ENCODE measurements around the gene HIGD1C.
"Not testable (repeated sequence)": the region's sequence is repeated elsewhere in the genome, so short reads cannot be mapped to it uniquely, and the experiment has no call there.

The HIGD1C gene

DNA sequence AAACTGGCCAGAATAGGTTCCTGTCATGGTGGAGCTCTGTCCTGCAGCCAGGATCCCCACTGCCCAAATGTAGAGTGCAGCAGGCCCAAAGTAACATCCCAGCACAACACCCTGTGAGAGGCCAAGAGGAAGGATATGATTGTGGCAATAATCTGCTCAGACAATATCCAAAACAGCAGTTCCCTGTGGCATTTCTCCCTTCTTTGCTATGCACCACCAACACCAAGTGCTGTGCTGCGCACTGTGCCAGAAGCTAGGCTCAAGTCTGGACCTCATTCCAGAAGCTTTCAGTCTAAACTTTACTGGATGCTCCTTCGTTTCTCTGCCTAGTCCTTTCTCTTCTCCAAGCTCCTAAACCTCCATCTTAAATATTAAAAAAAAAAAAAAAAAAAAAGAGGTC is 40.5 kb downstream of the HIGD1C start:
- H3K36me3 Mint-ChIP-seq (ENCODE audit: insufficient read depth), result peaks cover 57% of the 10 kb centered on the region
- ATAC-seq (replicated peaks; ENCODE audit: extremely low read depth, poor library complexity, severe bottlenecking) (no peak), DNase-seq (ENCODE audit: low spot score in 2 of 2) (no peak)
- no peaks in the 10 kb centered on the region for H3K4me1 Mint-ChIP-seq
- H3K27ac Mint-ChIP-seq (ENCODE audit: low read depth), result no peak overlapping the region
- no peaks in the 10 kb centered on the region for H3K27me3 Mint-ChIP-seq
- H3K9me3 Mint-ChIP-seq, result no peaks in the 10 kb centered on the region
- no peak overlapping the region for H3K4me3 Mint-ChIP-seq

GRCh38 chr12:50999093-50999492 is 46.7 kb downstream of the HIGD1C start:
- peaks cover 46% of the 10 kb centered on the region for H3K36me3 Mint-ChIP-seq (ENCODE audit: insufficient read depth)
- no peak overlapping the region for H3K4me3 Mint-ChIP-seq
- no peak overlapping the region for H3K27ac Mint-ChIP-seq (ENCODE audit: low read depth)

DNA sequence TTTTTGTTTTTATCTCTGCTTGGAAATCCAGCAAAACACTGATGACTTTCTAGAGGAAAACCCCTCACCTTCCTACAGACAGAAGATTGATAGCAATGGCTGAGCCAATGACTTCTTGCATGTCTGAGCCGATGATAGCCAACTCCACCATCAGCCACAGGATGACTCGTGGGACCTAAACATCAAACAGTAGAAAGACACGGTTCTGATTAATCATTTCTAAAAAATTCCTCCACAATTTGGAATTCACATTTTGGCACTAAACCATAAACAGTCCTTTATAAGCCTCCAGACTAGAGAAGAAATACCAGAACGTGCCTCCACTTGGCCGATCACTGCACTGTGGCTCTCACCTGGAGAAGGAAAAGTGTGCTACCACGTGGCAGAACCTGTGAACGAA is 47.9 kb downstream of the HIGD1C start:
- no peak overlapping the region for H3K4me3 Mint-ChIP-seq
- DNase-seq (ENCODE audit: low spot score in 2 of 2) (no peak), ATAC-seq (replicated peaks; ENCODE audit: extremely low read depth, poor library complexity, severe bottlenecking) (no peak)
- no peaks in the 10 kb centered on the region for H3K9me3 Mint-ChIP-seq
- H3K36me3 Mint-ChIP-seq (ENCODE audit: insufficient read depth), result peaks cover 44% of the 10 kb centered on the region
- no peaks in the 10 kb centered on the region for H3K27me3 Mint-ChIP-seq
- no peaks in the 10 kb centered on the region for H3K4me1 Mint-ChIP-seq
- H3K27ac Mint-ChIP-seq (ENCODE audit: low read depth), result no peak overlapping the region

More at GRCh38 chr12:50999093-50999492, 46.7 kb downstream of the HIGD1C start:
- H3K9me3 Mint-ChIP-seq, result no peaks in the 10 kb centered on the region
- no peaks in the 10 kb centered on the region for H3K27me3 Mint-ChIP-seq
- DNase-seq (ENCODE audit: low spot score in 2 of 2) (no peak), ATAC-seq (replicated peaks; ENCODE audit: extremely low read depth, poor library complexity, severe bottlenecking) (no peak)
- no peaks in the 10 kb centered on the region for H3K4me1 Mint-ChIP-seq

DNA sequence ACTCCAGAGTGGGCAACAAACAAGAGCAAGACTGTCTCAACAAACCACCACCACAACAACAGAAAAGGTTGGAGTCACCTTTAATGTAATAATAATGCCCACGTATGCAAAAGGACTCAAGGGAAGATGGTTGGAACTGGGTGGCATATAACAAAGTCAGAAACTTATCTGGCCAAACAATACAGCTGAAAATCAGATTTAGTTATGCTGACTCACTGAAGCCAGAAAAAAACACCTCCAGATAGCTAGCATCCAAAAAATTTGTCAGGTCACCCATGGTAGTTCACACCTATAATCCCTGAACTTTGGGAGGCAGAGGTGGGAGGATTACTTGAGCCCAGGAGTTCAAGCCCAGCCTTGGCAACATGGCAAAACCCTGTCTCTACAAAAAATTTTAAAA is 49.5 kb downstream of the HIGD1C start:
- Mint-ChIP-seq H3K36me3 (ENCODE audit: insufficient read depth) (peaks cover 43% of the 10 kb centered on the region), H3K27ac (ENCODE audit: low read depth) (no peak overlapping the region), H3K4me3 (no peak overlapping the region), H3K4me1 (no peaks in the 10 kb centered on the region), H3K27me3 (no peaks in the 10 kb centered on the region), H3K9me3 (no peaks in the 10 kb centered on the region)
- no peak for ATAC-seq (replicated peaks; ENCODE audit: extremely low read depth, poor library complexity, severe bottlenecking)
- DNase-seq (ENCODE audit: low spot score in 2 of 2), result no peak

- Mint-ChIP-seq H3K27ac (ENCODE audit: low read depth) (peak overlapping the region; percentile 19), H3K9me3 (no peaks in the 10 kb centered on the region), H3K36me3 (ENCODE audit: insufficient read depth) (peaks cover 29% of the 10 kb centered on the region), H3K4me1 (peaks cover 4% of the 10 kb centered on the region), H3K4me3 (no peak overlapping the region), H3K27me3 (no peaks in the 10 kb centered on the region)
- DNase-seq (ENCODE audit: low spot score in 2 of 2), result no peak
- no peak for ATAC-seq (replicated peaks; ENCODE audit: extremely low read depth, poor library complexity, severe bottlenecking)
Observed at GRCh38 chr12:51004504-51004903, 52.2 kb downstream of the HIGD1C start.

- no peak for DNase-seq (ENCODE audit: low spot score in 2 of 2)
- no peak for ATAC-seq (replicated peaks; ENCODE audit: extremely low read depth, poor library complexity, severe bottlenecking)
- H3K27me3 Mint-ChIP-seq, result no peaks in the 10 kb centered on the region
- peaks cover 4% of the 10 kb centered on the region for H3K4me1 Mint-ChIP-seq
- no peak overlapping the region for H3K4me3 Mint-ChIP-seq
- H3K27ac Mint-ChIP-seq (ENCODE audit: low read depth), result peak overlapping the region; percentile 19
- peaks cover 31% of the 10 kb centered on the region for H3K36me3 Mint-ChIP-seq (ENCODE audit: insufficient read depth)
- H3K9me3 Mint-ChIP-seq, result no peaks in the 10 kb centered on the region
Observed at GRCh38 chr12:51005030-51005429, 52.7 kb downstream of the HIGD1C start.

- no peaks in the 10 kb centered on the region for H3K27me3 Mint-ChIP-seq
- H3K27ac Mint-ChIP-seq (ENCODE audit: low read depth), result no peak overlapping the region
Observed at GRCh38 chr12:51005671-51006070, 53.3 kb downstream of the HIGD1C start.

DNA sequence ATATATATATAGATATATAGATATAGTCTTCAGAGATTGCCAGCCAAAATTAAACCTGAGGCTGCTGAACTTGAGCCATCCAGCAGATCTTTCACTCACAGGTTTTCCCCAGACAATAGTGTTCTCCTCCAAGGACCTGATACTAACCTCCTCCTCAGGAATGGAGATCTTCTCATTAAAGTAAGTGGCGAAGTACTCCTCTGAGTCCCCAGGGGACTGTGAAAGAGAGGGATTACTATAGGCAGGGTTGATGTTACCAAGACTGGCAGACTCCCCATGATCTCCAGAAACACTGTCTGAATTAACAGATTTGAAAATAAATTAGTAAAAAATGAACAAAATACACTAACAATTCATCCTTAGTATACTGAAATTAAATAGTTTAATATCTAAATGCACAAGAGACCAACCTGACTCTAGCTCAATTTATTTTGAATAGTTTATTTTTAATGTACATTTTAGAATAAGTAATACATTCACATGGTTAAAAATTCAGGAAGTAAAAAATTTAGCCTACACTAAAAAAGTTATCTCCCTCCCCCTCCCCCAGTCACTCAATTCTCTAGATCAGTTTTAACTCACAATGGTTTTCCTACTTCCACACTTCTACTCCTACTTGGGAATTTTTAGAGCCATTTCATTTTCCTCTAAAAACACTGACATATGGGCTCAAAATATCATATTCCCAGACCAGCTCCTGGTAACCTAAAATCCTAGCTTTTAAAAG is 56.1 kb downstream of the HIGD1C start:
- H3K9me3 Mint-ChIP-seq, result no peaks in the 10 kb centered on the region
- no peak for DNase-seq (ENCODE audit: low spot score in 2 of 2)
- H3K27me3 Mint-ChIP-seq, result no peaks in the 10 kb centered on the region
- no peak for ATAC-seq (replicated peaks; ENCODE audit: extremely low read depth, poor library complexity, severe bottlenecking)
- peaks cover 18% of the 10 kb centered on the region for H3K36me3 Mint-ChIP-seq (ENCODE audit: insufficient read depth)
- H3K4me1 Mint-ChIP-seq, result peaks cover 11% of the 10 kb centered on the region
- H3K27ac Mint-ChIP-seq (ENCODE audit: low read depth), result no peak overlapping the region
- H3K4me3 Mint-ChIP-seq, result no peak overlapping the region

More at GRCh38 chr12:51005671-51006070, 53.3 kb downstream of the HIGD1C start:
- peaks cover 29% of the 10 kb centered on the region for H3K36me3 Mint-ChIP-seq (ENCODE audit: insufficient read depth)
- ATAC-seq (replicated peaks; ENCODE audit: extremely low read depth, poor library complexity, severe bottlenecking) (no peak), DNase-seq (ENCODE audit: low spot score in 2 of 2) (no peak)
- H3K9me3 Mint-ChIP-seq, result no peaks in the 10 kb centered on the region
- H3K4me3 Mint-ChIP-seq, result no peak overlapping the region
- peaks cover 4% of the 10 kb centered on the region for H3K4me1 Mint-ChIP-seq

- Mint-ChIP-seq H3K4me3 (no peak overlapping the region), H3K36me3 (ENCODE audit: insufficient read depth) (peaks cover 20% of the 10 kb centered on the region), H3K4me1 (peaks cover 11% of the 10 kb centered on the region), H3K27ac (ENCODE audit: low read depth) (no peak overlapping the region), H3K9me3 (no peaks in the 10 kb centered on the region), H3K27me3 (no peaks in the 10 kb centered on the region)
- ATAC-seq (replicated peaks; ENCODE audit: extremely low read depth, poor library complexity, severe bottlenecking) (peak; percentile 62), DNase-seq (ENCODE audit: low spot score in 2 of 2) (no peak)
Observed at GRCh38 chr12:51009056-51009440, 56.7 kb downstream of the HIGD1C start.

DNA sequence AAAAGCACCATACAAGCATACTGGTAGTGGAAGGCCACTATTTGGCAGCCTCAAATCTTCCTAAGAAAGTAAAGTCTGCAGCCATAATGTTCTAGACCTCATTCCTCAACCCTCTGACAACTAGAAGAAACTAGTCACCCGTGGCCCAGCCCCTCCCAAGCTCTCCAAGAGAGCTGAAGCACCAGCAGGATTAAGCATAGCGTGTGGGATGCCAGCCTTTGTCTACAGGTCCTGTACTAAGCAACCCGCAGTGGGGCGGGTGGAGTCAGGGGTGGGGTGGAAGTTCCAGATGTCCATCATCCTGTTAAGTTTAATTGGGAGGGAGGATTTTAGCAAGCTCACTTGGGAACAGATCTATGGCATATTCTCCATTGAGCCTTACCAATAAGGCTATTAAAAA is 59.6 kb downstream of the HIGD1C start:
- ATAC-seq (replicated peaks; ENCODE audit: extremely low read depth, poor library complexity, severe bottlenecking) (no peak), DNase-seq (ENCODE audit: low spot score in 2 of 2) (no peak)
- H3K27ac Mint-ChIP-seq (ENCODE audit: low read depth), result no peak overlapping the region
- H3K4me1 Mint-ChIP-seq, result peaks cover 11% of the 10 kb centered on the region
- no peaks in the 10 kb centered on the region for H3K27me3 Mint-ChIP-seq
- H3K4me3 Mint-ChIP-seq, result no peak overlapping the region
- H3K36me3 Mint-ChIP-seq (ENCODE audit: insufficient read depth), result peaks cover 8% of the 10 kb centered on the region
- H3K9me3 Mint-ChIP-seq, result no peaks in the 10 kb centered on the region

DNA sequence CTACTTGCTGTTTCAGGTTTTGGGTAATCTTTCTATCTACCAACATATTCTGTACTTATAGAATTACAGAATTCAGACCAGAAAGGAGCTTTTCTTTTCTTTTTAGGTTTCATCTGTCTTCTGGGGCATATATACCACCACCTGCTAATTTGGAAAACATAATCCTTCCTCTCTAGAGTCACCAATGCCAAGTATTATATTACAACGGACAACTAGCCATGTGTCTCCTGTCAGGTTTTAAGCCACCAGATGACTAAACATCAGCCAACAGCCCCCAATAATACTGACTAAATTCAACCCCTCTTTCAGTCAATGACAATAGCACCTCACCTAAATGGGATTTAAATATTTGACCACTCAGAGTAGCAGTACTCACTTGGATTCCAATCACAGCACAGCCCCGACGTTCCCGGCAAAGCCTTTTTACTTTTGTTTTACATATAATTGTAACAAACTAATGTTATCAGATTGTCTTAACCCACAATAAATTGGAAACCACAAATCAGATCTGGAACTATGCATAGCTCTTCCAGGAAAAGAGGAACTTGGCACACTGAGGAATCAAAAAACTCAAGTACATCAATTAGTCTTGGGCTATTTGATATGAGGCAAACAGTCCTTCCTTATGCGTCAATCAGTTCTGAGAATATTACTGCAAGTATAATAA is 60.4 kb downstream of the HIGD1C start:
- Mint-ChIP-seq H3K27ac (ENCODE audit: low read depth) (no peak overlapping the region), H3K27me3 (no peaks in the 10 kb centered on the region), H3K36me3 (ENCODE audit: insufficient read depth) (peaks cover 8% of the 10 kb centered on the region), H3K4me3 (no peak overlapping the region), H3K9me3 (no peaks in the 10 kb centered on the region), H3K4me1 (peaks cover 17% of the 10 kb centered on the region)
- no peak for DNase-seq (ENCODE audit: low spot score in 2 of 2)
- no peak for ATAC-seq (replicated peaks; ENCODE audit: extremely low read depth, poor library complexity, severe bottlenecking)

- Mint-ChIP-seq H3K27me3 (no peaks in the 10 kb centered on the region), H3K4me1 (peaks cover 17% of the 10 kb centered on the region), H3K27ac (ENCODE audit: low read depth) (no peak overlapping the region), H3K4me3 (no peak overlapping the region), H3K36me3 (ENCODE audit: insufficient read depth) (peaks cover 8% of the 10 kb centered on the region), H3K9me3 (no peaks in the 10 kb centered on the region)
- DNase-seq (ENCODE audit: low spot score in 2 of 2) (no peak), ATAC-seq (replicated peaks; ENCODE audit: extremely low read depth, poor library complexity, severe bottlenecking) (no peak)
Observed at GRCh38 chr12:51013441-51013840, 61.1 kb downstream of the HIGD1C start.

DNA sequence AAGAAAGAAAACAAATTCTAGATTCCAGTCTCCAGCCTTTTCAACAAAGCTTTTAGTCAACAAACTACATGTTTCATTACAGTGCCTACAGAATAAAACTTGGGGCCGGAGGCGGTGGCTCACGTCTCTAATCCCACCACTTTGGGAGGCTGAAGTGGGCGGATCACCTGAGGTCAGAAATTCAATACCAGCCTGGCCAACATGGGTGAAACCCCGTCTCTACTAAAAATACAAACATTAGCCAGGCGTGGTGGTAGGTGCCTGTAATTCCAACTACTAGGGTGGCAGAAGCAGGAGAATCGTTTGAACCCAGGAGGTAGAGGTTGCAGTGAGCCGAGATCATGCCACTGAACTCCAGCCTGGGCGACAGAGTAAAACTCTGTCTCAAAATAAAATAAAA is 62.1 kb downstream of the HIGD1C start:
- H3K9me3 Mint-ChIP-seq; H3K27me3 Mint-ChIP-seq; DNase-seq (ENCODE audit: low spot score in 2 of 2); ATAC-seq (replicated peaks; ENCODE audit: extremely low read depth, poor library complexity, severe bottlenecking); H3K4me3 Mint-ChIP-seq; H3K27ac Mint-ChIP-seq (ENCODE audit: low read depth); H3K36me3 Mint-ChIP-seq (ENCODE audit: insufficient read depth): not testable (repeated sequence)
- H3K4me1 Mint-ChIP-seq, result peaks cover 13% of the 10 kb centered on the region

Data from central memory CD8-positive, alpha-beta T cell (primary cell).